Neural progenitor cell (in vitro differentiated cells): ENCODE measurements around the gene CENPN. TPM values are rescaled to one million over a fixed set of nuclear protein-coding genes. Genes with fewer than 3 reads are reported as not detected.

Experiments used
- DNase-seq: peaks from one replicate; pipeline ENCODE4 v3.0.0-alpha.2; 2016; ENCODE audit warnings: low spot score
- H2AFZ ChIP-seq: fragments of 200-600 bp; sonication (generic); replicated peaks from 2 replicates; pipeline ENCODE4 v1.6.1; 2016; ENCODE audit warnings: antibody characterized with exemption
- H3F3A ChIP-seq: fragments of 200-600 bp; sonication (generic); 2 replicates; pipeline ENCODE4 v1.6.1; 2016; ENCODE audit warnings: antibody characterized with exemption, low read depth
- H3K27ac ChIP-seq: fragments of 200-600 bp; sonication (generic); 2 replicates; pipeline ENCODE4 v1.5.1; 2016; ENCODE audit warnings: mild to moderate bottlenecking
- H3K27me3 ChIP-seq: fragments of 200-600 bp; sonication (generic); 2 replicates; pipeline ENCODE4 v1.6.1; 2016; ENCODE audit warnings: mild to moderate bottlenecking, moderate library complexity
- H3K36me3 ChIP-seq: fragments of 200-600 bp; sonication (generic); 2 replicates; pipeline ENCODE4 v1.5.1; 2016
- H3K4me1 ChIP-seq: fragments of 200-600 bp; sonication (generic); 2 replicates; pipeline ENCODE4 v1.6.1; 2016; ENCODE audit warnings: mixed run types
- H3K4me2 ChIP-seq: fragments of 200-600 bp; sonication (generic); 2 replicates; pipeline ENCODE4 v1.6.1; 2016
- H3K4me3 ChIP-seq: fragments of 200-600 bp; sonication (generic); 2 replicates; pipeline ENCODE4 v1.5.1; 2016
- H3K79me2 ChIP-seq: fragments of 200-600 bp; sonication (generic); 2 replicates; pipeline ENCODE4 v1.6.1; 2016; ENCODE audit warnings: low read depth
- H3K9ac ChIP-seq: fragments of 200-600 bp; sonication (generic); 2 replicates; pipeline ENCODE4 v1.6.1; 2016
- H3K9me3 ChIP-seq: fragments of 200-600 bp; sonication (generic); 2 replicates; pipeline ENCODE4 v1.5.1; 2016; ENCODE audit warnings: low read depth
- H4K20me1 ChIP-seq: fragments of 200-600 bp; sonication (generic); 2 replicates; pipeline ENCODE4 v1.6.1; 2016; ENCODE audit warnings: low read depth
- H3K27ac Mint-ChIP-seq: 3 replicates; pipeline ENCODE4 v1.8.0; 2021; ENCODE audit warnings: mixed read lengths
- H3K27me3 Mint-ChIP-seq: 2 replicates; pipeline ENCODE4 v1.8.0; 2022; ENCODE audit warnings: low read depth, mild to moderate bottlenecking, inconsistent platforms, moderate library complexity, mixed read lengths; ENCODE audit not compliant: insufficient read depth
- H3K36me3 Mint-ChIP-seq: 3 replicates; pipeline ENCODE4 v1.8.0; 2021; ENCODE audit warnings: mixed read lengths
- H3K4me1 Mint-ChIP-seq: 3 replicates; pipeline ENCODE4 v1.8.0; 2021; ENCODE audit warnings: mixed read lengths
- H3K4me3 Mint-ChIP-seq: 3 replicates; pipeline ENCODE4 v1.8.0; 2021; ENCODE audit warnings: mild to moderate bottlenecking, moderate library complexity, mixed read lengths
- H3K9me3 Mint-ChIP-seq: 3 replicates; pipeline ENCODE4 v1.8.0; 2020; ENCODE audit warnings: mixed read lengths
- EZH2 ChIP-seq: fragments of 200-600 bp; sonication (generic); IDR thresholded peaks from 2 replicates; pipeline ENCODE4 v1.6.1; 2017; ENCODE audit warnings: antibody characterized with exemption, mild to moderate bottlenecking, moderate library complexity
- EZH2phosphoT487 ChIP-seq: fragments of 200-600 bp; sonication (generic); IDR thresholded peaks from 2 replicates; pipeline ENCODE4 v1.6.1; 2017; ENCODE audit warnings: antibody characterized with exemption
- total RNA-seq: library from RNA; depleted of rRNA; stranded (reverse); fragments of >200 nt; gene quantifications from 2 replicates; pipeline ENCODE4 v1.2.3, GENCODE V29; 2015; ENCODE audit warnings: low replicate concordance
- TF ChIP-seq, protein P1 (sequence below): fragments of 200-600 bp; sonication (generic); IDR thresholded peaks from 2 replicates; pipeline ENCODE4 v1.5.1; 2017; ENCODE audit warnings: antibody characterized with exemption, mild to moderate bottlenecking

Gene CENPN
- total RNA-seq, 1 donor from 2014 or later, result 111 TPM

DNA sequence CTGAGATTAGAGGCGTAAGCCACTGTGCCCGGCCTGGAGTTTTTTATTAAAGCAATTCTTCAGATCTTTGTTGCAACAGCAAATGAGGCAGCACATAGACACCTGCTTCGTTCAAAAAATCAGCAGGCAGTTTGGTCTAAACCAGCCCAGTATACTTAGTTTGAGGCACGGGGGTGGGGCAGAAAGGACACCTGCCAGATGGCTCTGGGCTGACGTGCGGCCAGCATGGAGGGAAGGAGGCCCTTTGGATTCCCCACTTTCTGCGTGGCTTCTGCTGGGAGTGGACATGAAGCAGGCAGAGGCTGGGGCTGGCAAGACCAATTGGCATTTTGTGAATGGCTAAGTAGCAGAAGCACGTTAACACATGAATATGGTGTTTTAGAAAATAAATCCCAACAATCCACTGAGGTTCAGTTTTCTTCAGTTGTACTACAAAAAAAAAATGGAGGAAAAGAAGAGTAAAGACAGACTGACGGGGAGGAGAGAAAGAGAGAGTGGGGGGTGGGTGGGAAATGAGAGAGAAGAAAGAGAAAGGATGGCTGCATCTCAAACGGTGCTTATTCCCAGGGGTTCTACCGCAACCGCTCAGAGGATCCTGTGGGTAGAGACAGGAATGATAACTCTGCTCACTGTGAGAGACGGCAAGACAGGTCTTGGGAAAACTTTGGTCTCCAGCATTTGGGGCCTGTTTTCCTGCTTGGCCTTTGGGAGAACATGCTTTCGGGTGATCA, 53.7 kb downstream of the CENPN start:
- H3K27ac Mint-ChIP-seq, result no peak overlapping the region

GRCh38 chr16:81061307-81061640, 54.3 kb downstream of the CENPN start:
- Histone ChIP-seq H3K79me2 (no peaks in the 10 kb centered on the region), H3K9ac (no peak overlapping the region), H3K27me3 (no peaks in the 10 kb centered on the region), H4K20me1 (no peaks in the 10 kb centered on the region), H3F3A (no peaks in the 10 kb centered on the region), H3K4me3 (no peak overlapping the region), H3K27ac (peak overlapping the region; percentile 17), H3K9me3 (no peaks in the 10 kb centered on the region), H2AFZ (no peak overlapping the region), H3K4me1 (peaks cover 14% of the 10 kb centered on the region), H3K4me2 (no peak overlapping the region), H3K36me3 (no peaks in the 10 kb centered on the region)
- Mint-ChIP-seq H3K4me3 (no peak overlapping the region), H3K4me1 (peaks cover 18% of the 10 kb centered on the region), H3K36me3 (peaks cover 4% of the 10 kb centered on the region), H3K9me3 (no peaks in the 10 kb centered on the region), H3K27me3 (no peaks in the 10 kb centered on the region), H3K27ac (no peak overlapping the region)
- no peak for TF ChIP-seq EZH2
- TF ChIP-seq, protein P1, sequence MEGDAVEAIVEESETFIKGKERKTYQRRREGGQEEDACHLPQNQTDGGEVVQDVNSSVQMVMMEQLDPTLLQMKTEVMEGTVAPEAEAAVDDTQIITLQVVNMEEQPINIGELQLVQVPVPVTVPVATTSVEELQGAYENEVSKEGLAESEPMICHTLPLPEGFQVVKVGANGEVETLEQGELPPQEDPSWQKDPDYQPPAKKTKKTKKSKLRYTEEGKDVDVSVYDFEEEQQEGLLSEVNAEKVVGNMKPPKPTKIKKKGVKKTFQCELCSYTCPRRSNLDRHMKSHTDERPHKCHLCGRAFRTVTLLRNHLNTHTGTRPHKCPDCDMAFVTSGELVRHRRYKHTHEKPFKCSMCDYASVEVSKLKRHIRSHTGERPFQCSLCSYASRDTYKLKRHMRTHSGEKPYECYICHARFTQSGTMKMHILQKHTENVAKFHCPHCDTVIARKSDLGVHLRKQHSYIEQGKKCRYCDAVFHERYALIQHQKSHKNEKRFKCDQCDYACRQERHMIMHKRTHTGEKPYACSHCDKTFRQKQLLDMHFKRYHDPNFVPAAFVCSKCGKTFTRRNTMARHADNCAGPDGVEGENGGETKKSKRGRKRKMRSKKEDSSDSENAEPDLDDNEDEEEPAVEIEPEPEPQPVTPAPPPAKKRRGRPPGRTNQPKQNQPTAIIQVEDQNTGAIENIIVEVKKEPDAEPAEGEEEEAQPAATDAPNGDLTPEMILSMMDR, result no peak
- no peak for TF ChIP-seq EZH2phosphoT487
- DNase-seq, result no peak

More for the DNA sequence above, 53.7 kb downstream of the CENPN start:
- no peaks in the 10 kb centered on the region for H3K27me3 Mint-ChIP-seq
- Histone ChIP-seq H3K9ac (no peak overlapping the region), H3F3A (no peaks in the 10 kb centered on the region), H4K20me1 (no peaks in the 10 kb centered on the region), H3K9me3 (no peaks in the 10 kb centered on the region), H3K4me3 (no peak overlapping the region), H3K27ac (peak overlapping the region; percentile 17), H3K36me3 (no peaks in the 10 kb centered on the region), H3K79me2 (no peaks in the 10 kb centered on the region), H2AFZ (no peak overlapping the region), H3K27me3 (no peaks in the 10 kb centered on the region), H3K4me1 (peaks cover 14% of the 10 kb centered on the region), H3K4me2 (no peak overlapping the region)
- H3K4me1 Mint-ChIP-seq, result peaks cover 14% of the 10 kb centered on the region
- peaks cover 3% of the 10 kb centered on the region for H3K36me3 Mint-ChIP-seq
- no peaks in the 10 kb centered on the region for H3K9me3 Mint-ChIP-seq
- no peak overlapping the region for H3K4me3 Mint-ChIP-seq
- TF ChIP-seq, protein P1, result no peak
- TF ChIP-seq EZH2phosphoT487, result no peak
- TF ChIP-seq EZH2, result no peak
- no peak for DNase-seq

DNA sequence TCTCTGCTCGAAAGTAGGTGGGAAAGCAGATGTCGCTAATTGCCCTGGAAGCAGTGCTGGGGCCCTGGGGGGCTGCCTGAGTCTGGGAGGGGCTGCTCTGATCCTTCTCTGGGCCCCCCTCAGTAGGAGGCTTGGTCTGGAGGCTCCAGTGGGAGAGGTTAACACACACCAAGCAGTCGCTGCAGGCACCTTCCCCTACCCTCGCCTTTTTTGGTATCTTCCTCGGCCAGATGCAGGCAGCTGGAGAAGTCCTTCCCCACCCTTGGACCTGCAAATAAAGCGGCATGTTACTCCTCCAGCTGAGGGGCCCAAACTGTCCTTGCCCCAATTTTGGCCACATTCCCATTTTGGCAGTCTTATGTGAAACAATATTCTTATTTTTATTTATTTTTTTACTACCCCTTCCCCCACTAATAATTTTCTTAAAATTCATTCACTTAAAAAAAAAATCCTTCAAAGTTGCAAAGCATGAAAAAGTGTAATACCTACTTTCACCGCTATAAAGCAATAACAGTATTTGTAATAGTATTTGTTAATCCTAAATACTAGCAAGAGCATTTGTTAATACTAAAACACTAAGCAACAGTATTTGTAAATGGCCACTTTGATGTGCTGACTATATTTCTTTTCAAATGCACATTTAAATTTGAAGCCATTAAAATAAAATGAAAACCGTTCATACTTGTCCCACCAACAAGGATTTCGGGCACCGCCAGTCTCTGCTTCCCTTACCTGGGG, 55.0 kb downstream of the CENPN start:
- TF ChIP-seq, protein P1, result no peak
- no peak for TF ChIP-seq EZH2phosphoT487
- TF ChIP-seq EZH2, result no peak
- H3K27me3 Mint-ChIP-seq, result no peaks in the 10 kb centered on the region
- no peak overlapping the region for H3K4me2 ChIP-seq
- H3K9me3 ChIP-seq, result no peaks in the 10 kb centered on the region
- peak overlapping the region; percentile 34 for H2AFZ ChIP-seq
- no peaks in the 10 kb centered on the region for H3K79me2 ChIP-seq
- peaks cover 6% of the 10 kb centered on the region for H3K36me3 Mint-ChIP-seq
- H3K27me3 ChIP-seq, result no peaks in the 10 kb centered on the region
- H3K4me1 Mint-ChIP-seq, result peaks cover 26% of the 10 kb centered on the region
- H3K36me3 ChIP-seq, result no peaks in the 10 kb centered on the region
- no peak for DNase-seq
- no peaks in the 10 kb centered on the region for H4K20me1 ChIP-seq
- H3K9me3 Mint-ChIP-seq, result no peaks in the 10 kb centered on the region
- H3K4me1 ChIP-seq, result peaks cover 14% of the 10 kb centered on the region
- H3K9ac ChIP-seq, result no peak overlapping the region
- no peak overlapping the region for H3K4me3 ChIP-seq
- no peaks in the 10 kb centered on the region for H3F3A ChIP-seq
- no peak overlapping the region for H3K27ac Mint-ChIP-seq
- H3K27ac ChIP-seq, result peak overlapping the region; percentile 17
- H3K4me3 Mint-ChIP-seq, result no peak overlapping the region
